Mammary epithelial cell (primary cell): Measurements from ENCODE around the gene ANKS1B.

Experiments used
- EZH2 ChIP-seq: IDR thresholded peaks from 2 replicates; pipeline ENCODE4 v1.6.1; 2012; ENCODE audit warnings: low read length, inconsistent platforms, borderline replicate concordance
- TF ChIP-seq, protein P1 (sequence below), 2 donors: IDR thresholded peaks in 1 of 2; conservative IDR thresholded peaks in 1 of 2; 2 replicates each; pipeline ENCODE4 v1.5.1; 2011 to 2012; ENCODE audit warnings: inconsistent platforms in 2 of 2, low read length in 2 of 2, mild to moderate bottlenecking in 2 of 2, control low read depth in 1 of 2, low read depth in 1 of 2; ENCODE audit not compliant: insufficient read depth in 1 of 2; ENCODE audit errors: extremely low read depth in 1 of 2

DNA sequence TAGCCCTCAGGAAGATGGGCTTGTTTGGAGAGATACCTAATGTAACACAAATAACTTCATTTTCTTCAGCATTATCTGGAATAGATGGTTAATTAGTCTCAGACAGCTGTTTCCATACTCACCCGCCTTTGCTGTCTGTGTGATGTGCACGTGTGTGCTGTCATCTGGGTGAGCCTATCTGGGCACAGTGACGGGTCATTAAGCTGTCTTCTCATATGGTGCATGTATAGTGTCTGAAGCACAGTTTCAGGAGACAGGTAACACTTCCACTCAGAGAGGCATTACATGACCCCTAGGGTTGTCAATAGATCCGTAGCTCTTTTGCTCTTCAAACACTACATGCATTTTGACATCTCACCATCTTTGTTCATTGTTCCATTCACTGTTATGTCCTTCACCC is 846.3 kb downstream of the ANKS1B start:
- no peak for TF ChIP-seq EZH2
- TF ChIP-seq, protein P1, sequence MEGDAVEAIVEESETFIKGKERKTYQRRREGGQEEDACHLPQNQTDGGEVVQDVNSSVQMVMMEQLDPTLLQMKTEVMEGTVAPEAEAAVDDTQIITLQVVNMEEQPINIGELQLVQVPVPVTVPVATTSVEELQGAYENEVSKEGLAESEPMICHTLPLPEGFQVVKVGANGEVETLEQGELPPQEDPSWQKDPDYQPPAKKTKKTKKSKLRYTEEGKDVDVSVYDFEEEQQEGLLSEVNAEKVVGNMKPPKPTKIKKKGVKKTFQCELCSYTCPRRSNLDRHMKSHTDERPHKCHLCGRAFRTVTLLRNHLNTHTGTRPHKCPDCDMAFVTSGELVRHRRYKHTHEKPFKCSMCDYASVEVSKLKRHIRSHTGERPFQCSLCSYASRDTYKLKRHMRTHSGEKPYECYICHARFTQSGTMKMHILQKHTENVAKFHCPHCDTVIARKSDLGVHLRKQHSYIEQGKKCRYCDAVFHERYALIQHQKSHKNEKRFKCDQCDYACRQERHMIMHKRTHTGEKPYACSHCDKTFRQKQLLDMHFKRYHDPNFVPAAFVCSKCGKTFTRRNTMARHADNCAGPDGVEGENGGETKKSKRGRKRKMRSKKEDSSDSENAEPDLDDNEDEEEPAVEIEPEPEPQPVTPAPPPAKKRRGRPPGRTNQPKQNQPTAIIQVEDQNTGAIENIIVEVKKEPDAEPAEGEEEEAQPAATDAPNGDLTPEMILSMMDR (conservative IDR thresholded peaks at IDR 0.05 in 1 of 2, IDR thresholded peaks at IDR 0.05 in 1 of 2; ENCODE audit: extremely low read depth in 1 of 2, insufficient read depth in 1 of 2, low read depth in 1 of 2, low read length in 2 of 2), result no peak
